Measurements from ENCODE around the gene IRS1. TPM values are rescaled to one million over a fixed set of nuclear protein-coding genes. Genes with fewer than 3 reads are reported as not detected.

IRS1 gene
- total RNA-seq, 1 donor from 2014 or later, result 18.6 TPM

GRCh38 chr2:226752887-226753286, 46.7 kb downstream of the IRS1 start:
- no peak overlapping the region for H3K27ac ChIP-seq
- no peak for DNase-seq (ENCODE audit: low spot score in 2 of 2)

DNA sequence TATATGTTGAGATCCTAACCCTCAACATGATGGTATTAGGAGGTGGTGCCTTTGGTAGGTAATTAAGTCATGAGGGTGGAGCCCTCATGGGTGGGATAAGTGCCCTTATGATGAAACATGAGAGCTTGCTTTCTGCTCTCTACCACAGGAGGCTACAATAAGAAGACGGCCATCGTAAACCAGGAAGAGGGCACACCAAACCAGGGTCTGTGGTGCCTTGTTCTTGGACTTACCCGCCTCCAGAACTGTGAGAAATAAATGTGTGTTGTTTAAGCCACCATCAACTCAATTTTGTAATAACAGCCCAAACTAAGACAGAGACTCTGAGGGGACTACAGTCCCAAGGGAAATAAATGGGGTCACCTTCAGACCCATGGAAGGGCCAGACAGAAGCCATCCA, 52.3 kb downstream of the IRS1 start:
- H3K27me3 ChIP-seq, result no peaks in the 10 kb centered on the region
- intact Hi-C loops (cut with DNase I), result no loop called here
- H3K4me3 ChIP-seq, result no peak overlapping the region
- TF ChIP-seq, protein P1, sequence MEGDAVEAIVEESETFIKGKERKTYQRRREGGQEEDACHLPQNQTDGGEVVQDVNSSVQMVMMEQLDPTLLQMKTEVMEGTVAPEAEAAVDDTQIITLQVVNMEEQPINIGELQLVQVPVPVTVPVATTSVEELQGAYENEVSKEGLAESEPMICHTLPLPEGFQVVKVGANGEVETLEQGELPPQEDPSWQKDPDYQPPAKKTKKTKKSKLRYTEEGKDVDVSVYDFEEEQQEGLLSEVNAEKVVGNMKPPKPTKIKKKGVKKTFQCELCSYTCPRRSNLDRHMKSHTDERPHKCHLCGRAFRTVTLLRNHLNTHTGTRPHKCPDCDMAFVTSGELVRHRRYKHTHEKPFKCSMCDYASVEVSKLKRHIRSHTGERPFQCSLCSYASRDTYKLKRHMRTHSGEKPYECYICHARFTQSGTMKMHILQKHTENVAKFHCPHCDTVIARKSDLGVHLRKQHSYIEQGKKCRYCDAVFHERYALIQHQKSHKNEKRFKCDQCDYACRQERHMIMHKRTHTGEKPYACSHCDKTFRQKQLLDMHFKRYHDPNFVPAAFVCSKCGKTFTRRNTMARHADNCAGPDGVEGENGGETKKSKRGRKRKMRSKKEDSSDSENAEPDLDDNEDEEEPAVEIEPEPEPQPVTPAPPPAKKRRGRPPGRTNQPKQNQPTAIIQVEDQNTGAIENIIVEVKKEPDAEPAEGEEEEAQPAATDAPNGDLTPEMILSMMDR (IDR thresholded peaks at IDR 0.05), result no peak
- H3K27ac ChIP-seq, result no peak overlapping the region
- H3K36me3 ChIP-seq, result no peaks in the 10 kb centered on the region
- H3K4me1 ChIP-seq, result peaks cover 0 to 8% of the 10 kb centered on the region in 2 donors
- H3K9me3 ChIP-seq, result no peaks in the 10 kb centered on the region
- no peak for DNase-seq (ENCODE audit: low spot score in 2 of 2)

More at GRCh38 chr2:226752887-226753286, 46.7 kb downstream of the IRS1 start:
- Histone ChIP-seq H3K27me3 (no peaks in the 10 kb centered on the region), H3K36me3 (no peaks in the 10 kb centered on the region), H3K4me1 (peaks cover 0 to 12% of the 10 kb centered on the region in 2 donors), H3K9me3 (no peaks in the 10 kb centered on the region), H3K4me3 (no peak overlapping the region)
- intact Hi-C loops (cut with DNase I), result no loop called here
- TF ChIP-seq, protein P1 (IDR thresholded peaks at IDR 0.05), result no peak

GRCh38 chr2:226746196-226746800, 53.3 kb downstream of the IRS1 start:
- no peak overlapping the region for H3K4me3 ChIP-seq
- no peaks in the 10 kb centered on the region for H3K9me3 ChIP-seq
- intact Hi-C loops (cut with DNase I), result no loop called here
- no peaks in the 10 kb centered on the region for H3K36me3 ChIP-seq
- no peaks in the 10 kb centered on the region for H3K27me3 ChIP-seq
- peaks cover 0 to 15% of the 10 kb centered on the region in 2 donors for H3K4me1 ChIP-seq
- H3K27ac ChIP-seq, result no peak overlapping the region
- TF ChIP-seq, protein P1 (IDR thresholded peaks at IDR 0.05), result no peak
- no peak for DNase-seq (ENCODE audit: low spot score in 2 of 2)

GRCh38 chr2:226743915-226744314, 55.7 kb downstream of the IRS1 start:
- intact Hi-C loops (cut with DNase I), result loop anchor here (5.0 kb wide), 1 partner anchor 48 kb away; no protein-coding TSS in a partner anchor

GRCh38 chr2:226742347-226742746, 57.3 kb downstream of the IRS1 start:
- TF ChIP-seq, protein P1 (IDR thresholded peaks at IDR 0.05), result no peak
- intact Hi-C loops (cut with DNase I), result loop anchor here (5.0 kb wide), 1 partner anchor 50 kb away; no protein-coding TSS in a partner anchor
- peak in 1 of 2 donors; percentile 68 for DNase-seq (ENCODE audit: low spot score in 2 of 2)
- no peaks in the 10 kb centered on the region for H3K27me3 ChIP-seq
- H3K4me3 ChIP-seq, result peak overlapping the region in 1 of 2 donors; percentile 5
- peaks cover 0 to 29% of the 10 kb centered on the region in 2 donors for H3K4me1 ChIP-seq
- H3K9me3 ChIP-seq, result no peaks in the 10 kb centered on the region
- H3K27ac ChIP-seq, result peak overlapping the region; percentile 60 to 66
- no peaks in the 10 kb centered on the region for H3K36me3 ChIP-seq

More at GRCh38 chr2:226743915-226744314, 55.7 kb downstream of the IRS1 start:
- Histone ChIP-seq H3K27ac (peak overlapping the region; percentile 14 to 60), H3K4me3 (no peak overlapping the region), H3K27me3 (no peaks in the 10 kb centered on the region), H3K9me3 (no peaks in the 10 kb centered on the region), H3K36me3 (no peaks in the 10 kb centered on the region), H3K4me1 (peaks cover 0 to 25% of the 10 kb centered on the region in 2 donors)
- TF ChIP-seq, protein P1 (IDR thresholded peaks at IDR 0.05), result no peak
- no peak for DNase-seq (ENCODE audit: low spot score in 2 of 2)
